ENCODE measurements around the gene TRAPPC2. TPM values are rescaled to one million over a fixed set of nuclear protein-coding genes. Genes with fewer than 3 reads are reported as not detected.

TRAPPC2 gene
- total RNA-seq, 1 experiment from 2014 or later: 20.8 TPM

- no peak for DNase-seq
- peaks cover 46% of the 10 kb centered on the region for H3K36me3 Mint-ChIP-seq (ENCODE audit: insufficient read depth, unreplicated experiment)
- H3K27ac Mint-ChIP-seq (ENCODE audit: unreplicated experiment): peak overlapping the region; percentile 88
- peaks cover 62% of the 10 kb centered on the region for H3K4me1 Mint-ChIP-seq (ENCODE audit: low read depth, unreplicated experiment)
- no TSS peak for BruUV-seq (replicated peaks)
- peak overlapping the region; percentile 86 for H3K4me3 Mint-ChIP-seq (ENCODE audit: low read depth, unreplicated experiment)
- H3K27me3 Mint-ChIP-seq (ENCODE audit: unreplicated experiment): no peaks in the 10 kb centered on the region
- intact Hi-C loops (cut with micrococcal nuclease; ENCODE audit: unreplicated experiment): no loop called here
- TF ChIP-seq, protein P1, sequence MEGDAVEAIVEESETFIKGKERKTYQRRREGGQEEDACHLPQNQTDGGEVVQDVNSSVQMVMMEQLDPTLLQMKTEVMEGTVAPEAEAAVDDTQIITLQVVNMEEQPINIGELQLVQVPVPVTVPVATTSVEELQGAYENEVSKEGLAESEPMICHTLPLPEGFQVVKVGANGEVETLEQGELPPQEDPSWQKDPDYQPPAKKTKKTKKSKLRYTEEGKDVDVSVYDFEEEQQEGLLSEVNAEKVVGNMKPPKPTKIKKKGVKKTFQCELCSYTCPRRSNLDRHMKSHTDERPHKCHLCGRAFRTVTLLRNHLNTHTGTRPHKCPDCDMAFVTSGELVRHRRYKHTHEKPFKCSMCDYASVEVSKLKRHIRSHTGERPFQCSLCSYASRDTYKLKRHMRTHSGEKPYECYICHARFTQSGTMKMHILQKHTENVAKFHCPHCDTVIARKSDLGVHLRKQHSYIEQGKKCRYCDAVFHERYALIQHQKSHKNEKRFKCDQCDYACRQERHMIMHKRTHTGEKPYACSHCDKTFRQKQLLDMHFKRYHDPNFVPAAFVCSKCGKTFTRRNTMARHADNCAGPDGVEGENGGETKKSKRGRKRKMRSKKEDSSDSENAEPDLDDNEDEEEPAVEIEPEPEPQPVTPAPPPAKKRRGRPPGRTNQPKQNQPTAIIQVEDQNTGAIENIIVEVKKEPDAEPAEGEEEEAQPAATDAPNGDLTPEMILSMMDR (IDR thresholded peaks at IDR 0.05; ENCODE audit: unreplicated experiment): no peak
- no peaks in the 10 kb centered on the region for H3K9me3 Mint-ChIP-seq (ENCODE audit: low read depth, unreplicated experiment)
- CTCF ChIA-PET: interaction anchor here (0.5 kb wide), 1 partner anchor 53 kb away, joined by 3 read pairs; no protein-coding TSS in a partner anchor
Measured at GRCh38 chrX:13695601-13696115, 38.8 kb downstream of the TRAPPC2 start.

GRCh38 chrX:13694983-13695382 lies 39.4 kb downstream of the TRAPPC2 start:
- Mint-ChIP-seq H3K4me3 (ENCODE audit: low read depth, unreplicated experiment) (peak overlapping the region; percentile 86), H3K27ac (ENCODE audit: unreplicated experiment) (peak overlapping the region; percentile 88)

DNA sequence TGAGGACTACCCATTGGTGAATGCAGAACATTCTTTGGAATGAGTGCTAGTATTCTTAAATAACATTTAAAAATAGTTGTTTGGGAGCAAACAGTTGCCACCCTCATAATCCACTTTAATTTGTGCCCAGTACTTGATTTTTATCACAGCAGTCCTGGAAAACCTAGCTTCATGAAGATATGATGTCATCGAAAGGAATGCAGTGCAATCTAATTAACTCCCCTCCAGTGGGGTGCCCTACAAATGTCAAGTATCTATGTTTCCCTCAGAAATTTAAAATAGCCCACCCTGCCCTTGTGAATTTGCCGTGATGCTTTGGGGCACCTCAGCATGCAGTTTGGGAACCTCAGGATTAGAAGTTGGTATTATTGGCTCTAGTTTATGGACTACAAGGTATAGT lies 40.1 kb downstream of the TRAPPC2 start:
- no peak for DNase-seq
- Mint-ChIP-seq H3K36me3 (ENCODE audit: insufficient read depth, unreplicated experiment) (peaks cover 56% of the 10 kb centered on the region), H3K9me3 (ENCODE audit: low read depth, unreplicated experiment) (no peaks in the 10 kb centered on the region), H3K27me3 (ENCODE audit: unreplicated experiment) (no peaks in the 10 kb centered on the region), H3K4me1 (ENCODE audit: low read depth, unreplicated experiment) (peaks cover 57% of the 10 kb centered on the region), H3K27ac (ENCODE audit: unreplicated experiment) (peak overlapping the region; percentile 88), H3K4me3 (ENCODE audit: low read depth, unreplicated experiment) (peak overlapping the region; percentile 86)
- CTCF ChIA-PET: no interaction called here
- intact Hi-C loops (cut with micrococcal nuclease; ENCODE audit: unreplicated experiment): loop anchor here (5.0 kb wide), 1 partner anchor 38 kb away; the partner anchor contains the start of genes OFD1 and TRAPPC2
- TF ChIP-seq, protein P1 (IDR thresholded peaks at IDR 0.05; ENCODE audit: unreplicated experiment): no peak
- BruUV-seq (replicated peaks): no TSS peak

More at GRCh38 chrX:13694983-13695382, 39.4 kb downstream of the TRAPPC2 start:
- BruUV-seq (replicated peaks): no TSS peak
- peaks cover 62% of the 10 kb centered on the region for H3K4me1 Mint-ChIP-seq (ENCODE audit: low read depth, unreplicated experiment)
- H3K27me3 Mint-ChIP-seq (ENCODE audit: unreplicated experiment): no peaks in the 10 kb centered on the region
- intact Hi-C loops (cut with micrococcal nuclease; ENCODE audit: unreplicated experiment): loop anchor here (5.0 kb wide), 1 partner anchor 37 kb away; the partner anchor contains the start of genes OFD1 and TRAPPC2
- no peaks in the 10 kb centered on the region for H3K9me3 Mint-ChIP-seq (ENCODE audit: low read depth, unreplicated experiment)
- TF ChIP-seq, protein P1 (IDR thresholded peaks at IDR 0.05; ENCODE audit: unreplicated experiment): no peak
- no peak for DNase-seq
- CTCF ChIA-PET: no interaction called here
- H3K36me3 Mint-ChIP-seq (ENCODE audit: insufficient read depth, unreplicated experiment): peaks cover 53% of the 10 kb centered on the region

DNA sequence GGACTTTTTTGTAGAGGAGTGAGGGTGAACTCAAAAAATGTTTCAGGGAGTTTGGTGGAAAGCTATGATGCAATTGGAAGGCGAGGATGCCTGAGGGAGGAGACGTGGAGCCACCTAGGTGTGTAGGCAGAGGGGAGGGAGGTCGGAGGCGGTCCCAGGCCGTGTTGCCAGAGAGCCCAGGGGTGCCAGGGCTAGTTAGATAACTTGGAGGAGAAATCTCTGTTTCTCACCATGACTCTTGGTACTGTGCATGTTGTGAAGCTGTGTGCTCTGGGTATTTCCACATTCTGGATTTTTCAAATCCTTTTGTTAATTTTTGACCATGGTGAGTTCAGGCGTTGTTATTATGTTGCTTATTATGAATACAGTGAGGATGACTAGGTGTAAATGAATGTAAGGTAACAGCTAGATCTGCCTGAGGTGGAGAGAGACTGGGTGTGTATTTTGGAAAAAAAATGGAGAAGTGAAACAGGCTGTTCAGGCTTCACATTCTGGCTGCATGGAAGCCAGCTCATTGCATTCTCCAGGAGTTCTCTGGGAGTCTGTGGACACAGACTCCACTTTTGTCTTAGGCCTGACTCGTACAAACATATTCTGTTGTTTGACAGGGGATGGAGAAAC lies 41.0 kb downstream of the TRAPPC2 start:
- Mint-ChIP-seq H3K4me3 (ENCODE audit: low read depth, unreplicated experiment) (peak overlapping the region; percentile 86), H3K27ac (ENCODE audit: unreplicated experiment) (peak overlapping the region; percentile 95), H3K9me3 (ENCODE audit: low read depth, unreplicated experiment) (no peaks in the 10 kb centered on the region), H3K27me3 (ENCODE audit: unreplicated experiment) (no peaks in the 10 kb centered on the region), H3K36me3 (ENCODE audit: insufficient read depth, unreplicated experiment) (peaks cover 62% of the 10 kb centered on the region), H3K4me1 (ENCODE audit: low read depth, unreplicated experiment) (peaks cover 51% of the 10 kb centered on the region)
- BruUV-seq (replicated peaks): no TSS peak
- peak; percentile 47 for DNase-seq
- CTCF ChIA-PET: interaction anchor here (0.6 to 1.2 kb wide), 4 partner anchors 24 to 41 kb away, joined by 3 to 4 read pairs (median 3); partner anchors contain the start of genes OFD1 and TRAPPC2
- TF ChIP-seq, protein P1 (IDR thresholded peaks at IDR 0.05; ENCODE audit: unreplicated experiment): no peak
- intact Hi-C loops (cut with micrococcal nuclease; ENCODE audit: unreplicated experiment): loop anchor here (5.0 kb wide), 1 partner anchor 39 kb away; the partner anchor contains the start of genes OFD1 and TRAPPC2

All from Calu3 (cell line).